Measurements from ENCODE around the gene COG4.

DNA sequence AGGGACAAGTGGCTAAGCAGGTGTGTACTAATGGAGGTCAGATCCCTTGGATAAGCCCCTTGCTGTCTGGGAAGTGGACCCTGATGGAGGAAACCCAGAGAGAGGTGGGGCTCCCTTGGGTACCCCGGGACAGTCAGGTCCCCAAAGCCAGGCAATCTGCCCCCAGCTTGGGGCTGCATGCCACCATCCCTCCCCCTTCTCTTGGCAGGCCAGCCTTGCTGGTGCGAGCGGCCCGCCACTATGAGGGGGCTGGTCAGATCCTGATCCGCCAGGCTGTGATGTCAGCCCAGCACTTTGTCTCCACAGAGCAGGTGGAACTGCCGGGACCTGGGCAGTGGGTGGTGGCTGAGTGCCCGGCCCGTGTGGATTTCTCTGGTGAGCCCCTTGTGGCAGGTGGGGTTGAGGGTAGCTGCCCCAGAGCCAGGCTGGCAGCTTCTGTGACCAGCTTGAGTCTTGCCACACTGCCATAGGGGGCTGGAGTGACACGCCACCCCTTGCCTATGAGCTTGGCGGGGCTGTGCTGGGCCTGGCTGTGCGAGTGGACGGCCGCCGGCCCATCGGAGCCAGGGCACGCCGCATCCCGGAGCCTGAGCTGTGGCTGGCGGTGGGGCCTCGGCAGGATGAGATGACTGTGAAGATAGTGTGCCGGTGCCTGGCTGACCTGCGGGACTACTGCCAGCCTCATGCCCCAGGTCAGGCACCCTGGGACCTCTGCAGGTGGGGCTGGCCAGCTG, 48.9 kb downstream of the COG4 start:
- TF ChIP-seq, protein P1, sequence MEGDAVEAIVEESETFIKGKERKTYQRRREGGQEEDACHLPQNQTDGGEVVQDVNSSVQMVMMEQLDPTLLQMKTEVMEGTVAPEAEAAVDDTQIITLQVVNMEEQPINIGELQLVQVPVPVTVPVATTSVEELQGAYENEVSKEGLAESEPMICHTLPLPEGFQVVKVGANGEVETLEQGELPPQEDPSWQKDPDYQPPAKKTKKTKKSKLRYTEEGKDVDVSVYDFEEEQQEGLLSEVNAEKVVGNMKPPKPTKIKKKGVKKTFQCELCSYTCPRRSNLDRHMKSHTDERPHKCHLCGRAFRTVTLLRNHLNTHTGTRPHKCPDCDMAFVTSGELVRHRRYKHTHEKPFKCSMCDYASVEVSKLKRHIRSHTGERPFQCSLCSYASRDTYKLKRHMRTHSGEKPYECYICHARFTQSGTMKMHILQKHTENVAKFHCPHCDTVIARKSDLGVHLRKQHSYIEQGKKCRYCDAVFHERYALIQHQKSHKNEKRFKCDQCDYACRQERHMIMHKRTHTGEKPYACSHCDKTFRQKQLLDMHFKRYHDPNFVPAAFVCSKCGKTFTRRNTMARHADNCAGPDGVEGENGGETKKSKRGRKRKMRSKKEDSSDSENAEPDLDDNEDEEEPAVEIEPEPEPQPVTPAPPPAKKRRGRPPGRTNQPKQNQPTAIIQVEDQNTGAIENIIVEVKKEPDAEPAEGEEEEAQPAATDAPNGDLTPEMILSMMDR (conservative IDR thresholded peaks at IDR 0.05): no peak
- TF ChIP-seq ZFX (IDR thresholded peaks at IDR 0.05): no peak

Measured in C4-2B (cell line).